Vagina (tissue), 2 donors: ENCODE measurements around the gene BOLA2B.

Experiments
- POLR2A ChIP-seq, 2 donors: fragments of 450-650 bp; IDR thresholded peaks; one replicate each; pipeline ENCODE4 v1.6.1; 2017; ENCODE audit warnings: antibody characterized with exemption in 2 of 2, mild to moderate bottlenecking in 2 of 2, moderate library complexity in 2 of 2
- POLR2AphosphoS5 ChIP-seq, 2 donors: sonication (generic); formaldehyde crosslinking; IDR thresholded peaks; one replicate each; pipeline ENCODE4 v1.9.0; 2017; ENCODE audit warnings: antibody characterized with exemption in 2 of 2, mild to moderate bottlenecking in 2 of 2, low read depth in 1 of 2; ENCODE audit not compliant: insufficient read depth in 1 of 2

- TF ChIP-seq POLR2A (IDR thresholded peaks at IDR 0.05) (no peak), POLR2AphosphoS5 (IDR thresholded peaks at IDR 0.05; ENCODE audit: insufficient read depth in 1 of 2, low read depth in 1 of 2) (no peak)
Observed at GRCh38 chr16:30180741-30181140, 12.7 kb downstream of the BOLA2B start.
